ENCODE measurements around the gene DEXI. TPM values are rescaled to one million over a fixed set of nuclear protein-coding genes. Genes with fewer than 3 reads are reported as not detected.

Gene DEXI
- total RNA-seq, 2 experiments from 2014 or later = 24.8 to 25.3 TPM

DNA sequence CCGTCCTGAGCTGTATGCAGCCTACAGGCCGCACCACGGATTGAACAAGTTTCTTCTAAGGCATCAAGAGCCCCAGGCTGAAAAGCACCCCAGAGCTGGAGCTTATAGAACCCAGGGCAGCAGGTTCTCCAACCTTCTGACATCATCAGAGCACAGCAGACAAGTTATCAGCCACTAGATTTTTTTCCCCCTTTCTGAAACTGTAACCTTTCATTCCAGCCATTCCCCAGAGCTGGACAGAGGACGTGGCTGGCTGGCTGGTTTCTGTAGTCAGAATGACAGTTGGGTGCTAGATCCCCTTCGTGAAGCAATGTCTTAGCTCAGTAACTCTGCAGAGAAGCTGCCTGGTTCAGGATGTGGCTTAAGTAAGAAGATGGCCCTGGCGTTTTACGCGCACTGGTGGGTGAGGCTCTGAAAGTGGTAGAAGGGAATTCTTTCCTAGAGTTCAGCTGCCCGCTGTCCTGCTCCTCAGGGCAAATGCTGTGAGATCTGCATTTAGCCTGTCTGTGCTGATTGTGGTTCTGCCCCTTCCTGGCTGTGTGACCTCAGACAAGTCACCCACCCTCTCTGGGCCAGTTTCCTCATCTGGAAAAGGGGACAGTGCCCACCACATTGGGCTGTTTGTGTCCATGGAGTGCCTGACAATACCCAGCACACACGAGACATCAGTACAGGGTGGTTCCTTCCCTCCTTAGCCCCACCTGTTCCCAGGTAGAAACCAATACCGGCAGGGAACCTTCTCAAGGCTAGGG is 9.1 kb downstream of the DEXI start:
- no peak for TF ChIP-seq CTCF (IDR thresholded peaks at IDR 0.05)
- intact Hi-C loops (cut with micrococcal nuclease) = no loop called here
- ATAC-seq (no peak), DNase-seq (no peak)
- Mint-ChIP-seq H3K27ac (no peak overlapping the region), H3K27me3 (no peaks in the 10 kb centered on the region), H3K4me1 (ENCODE audit: low read depth) (peaks cover 53% of the 10 kb centered on the region), H3K36me3 (ENCODE audit: low read depth) (peaks cover 23% of the 10 kb centered on the region), H3K9me3 (no peaks in the 10 kb centered on the region), H3K4me3 (no peak overlapping the region)
- ChIA-PET POLR2A (no interaction called here), CTCF (interaction anchor here (0.6 to 1.3 kb wide), 3 partner anchors 14 to 63 kb away, joined by 3 to 4 read pairs (median 3); no protein-coding TSS in a partner anchor)

DNA sequence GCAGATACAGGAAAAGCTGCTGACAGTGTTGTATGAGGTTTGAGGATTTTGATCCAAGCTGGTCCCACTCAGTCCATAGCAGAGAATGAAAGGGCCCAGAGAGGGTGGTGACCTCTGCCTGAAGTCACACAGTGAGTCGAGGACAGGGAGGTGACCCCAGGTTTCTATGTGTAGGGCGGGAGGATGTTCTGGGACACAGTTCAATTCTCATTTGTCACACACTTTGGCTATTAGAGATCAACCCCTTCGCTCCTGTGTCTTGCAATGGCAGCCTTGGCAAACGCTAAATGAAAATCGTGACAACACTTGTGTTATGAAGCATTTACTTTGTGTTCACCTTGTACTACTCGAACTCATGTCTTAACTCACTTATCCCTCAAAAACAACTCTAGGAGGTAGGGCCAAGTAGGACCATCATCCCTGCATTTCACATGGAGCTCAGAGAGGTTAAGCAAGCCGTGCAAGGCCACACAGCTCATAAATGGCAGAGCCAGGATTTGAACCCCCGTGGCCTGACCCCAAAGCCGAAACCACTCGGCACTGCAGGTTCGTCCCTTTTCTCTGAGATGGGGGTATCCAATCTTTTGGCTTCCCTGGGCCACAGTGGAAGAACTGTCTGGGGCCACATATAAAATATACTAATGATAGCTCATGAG is 10.2 kb downstream of the DEXI start:
- Mint-ChIP-seq H3K4me1 (ENCODE audit: low read depth) (peaks cover 42% of the 10 kb centered on the region), H3K36me3 (ENCODE audit: low read depth) (peaks cover 27% of the 10 kb centered on the region), H3K9me3 (no peaks in the 10 kb centered on the region), H3K4me3 (no peak overlapping the region), H3K27me3 (no peaks in the 10 kb centered on the region), H3K27ac (no peak overlapping the region)
- no peak for TF ChIP-seq CTCF (IDR thresholded peaks at IDR 0.05)
- ChIA-PET POLR2A (no interaction called here), CTCF (interaction anchor here (0.6 to 1.3 kb wide), 3 partner anchors 13 to 62 kb away, joined by 3 to 4 read pairs (median 3); no protein-coding TSS in a partner anchor)
- intact Hi-C loops (cut with micrococcal nuclease) = no loop called here
- DNase-seq (no peak), ATAC-seq (no peak)

- ChIA-PET POLR2A (interaction anchor here (1.4 kb wide), 2 partner anchors 9 to 12 kb away, joined by 4 to 5 read pairs; no protein-coding TSS in a partner anchor), CTCF (interaction anchor here (0.9 to 1.5 kb wide), 3 partner anchors 9 to 416 kb away, joined by 3 to 4 read pairs (median 3); partner anchors contain the start of gene DEXI)
- no peak overlapping the region for H3K4me3 Mint-ChIP-seq
- intact Hi-C loops (cut with micrococcal nuclease) = no loop called here
- H3K9me3 Mint-ChIP-seq = no peaks in the 10 kb centered on the region
- no peak for ATAC-seq
- H3K27me3 Mint-ChIP-seq = no peaks in the 10 kb centered on the region
- H3K36me3 Mint-ChIP-seq (ENCODE audit: low read depth) = peaks cover 23% of the 10 kb centered on the region
- TF ChIP-seq CTCF (IDR thresholded peaks at IDR 0.05) = no peak
- no peak for DNase-seq
- H3K27ac Mint-ChIP-seq = no peak overlapping the region
- peaks cover 33% of the 10 kb centered on the region for H3K4me1 Mint-ChIP-seq (ENCODE audit: low read depth)
Observed at GRCh38 chr16:10931134-10931533, 11.1 kb downstream of the DEXI start.

DNA sequence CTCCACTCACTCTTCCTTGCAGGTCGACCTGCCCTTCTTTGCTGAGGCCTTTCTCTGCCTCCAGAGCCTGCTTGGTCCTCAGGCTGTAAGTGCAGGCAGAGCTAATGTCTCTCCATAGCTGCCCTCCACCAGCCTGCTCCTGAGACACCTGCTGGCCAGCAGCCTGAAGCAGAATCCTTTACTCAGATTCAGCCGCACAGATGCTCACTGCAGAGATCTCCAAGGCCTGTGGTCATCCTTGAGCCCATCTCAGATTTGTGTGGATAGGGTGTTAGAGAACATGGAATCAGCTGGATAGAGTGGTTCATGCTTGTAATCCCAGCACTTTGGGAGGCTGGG is 11.5 kb downstream of the DEXI start:
- H3K27ac Mint-ChIP-seq = no peak overlapping the region
- ChIA-PET CTCF (interaction anchor here (0.9 to 1.5 kb wide), 4 partner anchors 10 to 416 kb away, joined by 3 to 4 read pairs (median 3); partner anchors contain the start of gene DEXI), POLR2A (interaction anchor here (1.4 kb wide), 2 partner anchors 9 to 12 kb away, joined by 4 to 5 read pairs; no protein-coding TSS in a partner anchor)
- H3K9me3 Mint-ChIP-seq = no peaks in the 10 kb centered on the region
- peaks cover 24% of the 10 kb centered on the region for H3K36me3 Mint-ChIP-seq (ENCODE audit: low read depth)
- ATAC-seq = no peak
- no peak overlapping the region for H3K4me3 Mint-ChIP-seq
- intact Hi-C loops (cut with micrococcal nuclease) = no loop called here
- H3K27me3 Mint-ChIP-seq = no peaks in the 10 kb centered on the region
- peaks cover 31% of the 10 kb centered on the region for H3K4me1 Mint-ChIP-seq (ENCODE audit: low read depth)
- no peak for DNase-seq
- no peak for TF ChIP-seq CTCF (IDR thresholded peaks at IDR 0.05)

All from activated CD8-positive, alpha-beta T cell treated with anti-CD3 and anti-CD28 coated beads for 36 hours (primary cell).